NB4 (cell line): Measurements from ENCODE around the gene MISP.

ENCODE experiments used
- MYC ChIP-seq: IDR thresholded peaks from 2 replicates; pipeline ENCODE4 v1.6.1; 2011; ENCODE audit warnings: low read depth, low read length
- POLR2A ChIP-seq: IDR thresholded peaks from 2 replicates; pipeline ENCODE4 v1.6.1; 2011; ENCODE audit warnings: mild to moderate bottlenecking; ENCODE audit not compliant: insufficient read length; ENCODE audit errors: extremely low read depth
- TF ChIP-seq, protein P1 (sequence below): IDR thresholded peaks from one replicate; pipeline ENCODE4 v1.5.1; 2012; ENCODE audit warnings: low read depth, low read length
- TF ChIP-seq, protein P2 (sequence below): IDR thresholded peaks from 2 replicates; pipeline ENCODE4 v1.6.1; 2011; ENCODE audit warnings: low read depth, low read length

DNA sequence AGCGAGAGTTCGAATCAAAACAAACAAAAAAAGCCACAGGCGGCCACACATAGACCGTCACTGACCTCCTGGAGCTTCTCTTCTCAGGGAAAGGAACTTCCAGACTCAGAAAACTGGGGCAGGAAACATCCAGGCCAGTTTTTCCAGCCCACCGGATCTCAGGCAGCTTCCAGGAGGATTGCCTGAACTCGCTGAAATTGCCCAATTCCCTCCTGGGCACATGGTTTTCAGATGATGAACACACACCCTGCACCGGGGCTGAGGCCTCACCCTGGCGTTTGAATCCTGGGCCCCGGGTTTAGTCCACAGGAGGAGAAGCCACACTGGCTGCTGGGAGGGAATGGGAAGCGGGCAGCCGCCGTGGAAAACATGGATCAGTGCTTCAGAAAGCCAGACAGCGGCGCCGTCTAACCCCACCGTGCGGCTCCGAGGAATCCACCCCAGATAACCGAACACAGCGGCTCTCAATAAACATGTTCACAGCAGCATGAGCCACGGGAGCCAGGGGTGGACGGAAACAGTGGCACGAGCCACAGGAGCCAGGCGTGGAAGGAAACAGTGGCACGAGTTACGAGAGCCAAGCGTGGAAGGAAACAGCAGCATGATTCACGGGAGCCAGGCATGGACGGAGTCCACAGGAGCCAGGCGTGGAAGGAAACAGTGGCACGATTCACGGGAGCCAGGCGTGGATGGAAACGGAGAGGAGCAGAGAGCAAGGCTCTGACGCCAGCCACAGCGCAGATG, 28.2 kb downstream of the MISP start:
- TF ChIP-seq MYC (no peak), POLR2A (no peak)
- TF ChIP-seq, protein P1, sequence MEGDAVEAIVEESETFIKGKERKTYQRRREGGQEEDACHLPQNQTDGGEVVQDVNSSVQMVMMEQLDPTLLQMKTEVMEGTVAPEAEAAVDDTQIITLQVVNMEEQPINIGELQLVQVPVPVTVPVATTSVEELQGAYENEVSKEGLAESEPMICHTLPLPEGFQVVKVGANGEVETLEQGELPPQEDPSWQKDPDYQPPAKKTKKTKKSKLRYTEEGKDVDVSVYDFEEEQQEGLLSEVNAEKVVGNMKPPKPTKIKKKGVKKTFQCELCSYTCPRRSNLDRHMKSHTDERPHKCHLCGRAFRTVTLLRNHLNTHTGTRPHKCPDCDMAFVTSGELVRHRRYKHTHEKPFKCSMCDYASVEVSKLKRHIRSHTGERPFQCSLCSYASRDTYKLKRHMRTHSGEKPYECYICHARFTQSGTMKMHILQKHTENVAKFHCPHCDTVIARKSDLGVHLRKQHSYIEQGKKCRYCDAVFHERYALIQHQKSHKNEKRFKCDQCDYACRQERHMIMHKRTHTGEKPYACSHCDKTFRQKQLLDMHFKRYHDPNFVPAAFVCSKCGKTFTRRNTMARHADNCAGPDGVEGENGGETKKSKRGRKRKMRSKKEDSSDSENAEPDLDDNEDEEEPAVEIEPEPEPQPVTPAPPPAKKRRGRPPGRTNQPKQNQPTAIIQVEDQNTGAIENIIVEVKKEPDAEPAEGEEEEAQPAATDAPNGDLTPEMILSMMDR, result no peak
- TF ChIP-seq, protein P2, sequence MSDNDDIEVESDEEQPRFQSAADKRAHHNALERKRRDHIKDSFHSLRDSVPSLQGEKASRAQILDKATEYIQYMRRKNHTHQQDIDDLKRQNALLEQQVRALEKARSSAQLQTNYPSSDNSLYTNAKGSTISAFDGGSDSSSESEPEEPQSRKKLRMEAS, result no peak
